H1 (cell line): ENCODE results near the gene ELFN1. TPM values are rescaled to one million over a fixed set of nuclear protein-coding genes. Genes with fewer than 3 reads are reported as not detected.
A peak's percentile ranks its signal among the peaks of the same experiment; 100 is the strongest.

ENCODE experiments used
- CTCF ChIA-PET: fragments of 300-600 bp; sonication (Branson Sonifier 250); formaldehyde crosslinking; loops from one replicate; lab custom pipeline; 2021; ENCODE audit not compliant: partially characterized antibody; lab: Charles Lee
- POLR2A ChIA-PET: fragments of 300-600 bp; sonication (Branson Sonifier 250); formaldehyde crosslinking; loops from one replicate; lab custom pipeline; 2021; ENCODE audit warnings: inconsistent platforms; ENCODE audit not compliant: partially characterized antibody; lab: Charles Lee
- DNase-seq, 2 experiments: peaks; one replicate each; pipeline versions ENCODE4 v3.0.0 to v3.0.0-alpha.2; 2010 to 2022; ENCODE audit warnings: low spot score in 2 of 2, low read depth in 1 of 2, mixed read lengths in 1 of 2
- FAIRE-seq: peaks from 2 replicates; lab custom pipeline; 2011; peaks lifted over from hg19 to GRCh38; lab: Jason Lieb, UNC
- H2AFZ ChIP-seq: 2 replicates; pipeline ENCODE4 v1.8.1; 2012; ENCODE audit warnings: low read length, inconsistent platforms
- H2AK5ac ChIP-seq: 2 replicates; pipeline ENCODE4 v1.6.1; 2013; ENCODE audit warnings: low read depth, low read length
- H2BK120ac ChIP-seq: replicated peaks from 2 replicates; pipeline ENCODE3; 2013; ENCODE audit warnings: low read depth, low read length, inconsistent platforms
- H2BK12ac ChIP-seq: 2 replicates; pipeline ENCODE4 v1.6.1; 2013; ENCODE audit warnings: low read depth, low read length
- H2BK15ac ChIP-seq: 2 replicates; pipeline ENCODE4 v1.6.1; 2013; ENCODE audit warnings: low read length
- H2BK20ac ChIP-seq: 2 replicates; pipeline ENCODE4 v1.6.1; 2013; ENCODE audit warnings: low read length
- H2BK5ac ChIP-seq: 2 replicates; pipeline ENCODE4 v1.6.1; 2013; ENCODE audit warnings: low read depth, low read length
- H3K14ac ChIP-seq: 2 replicates; pipeline ENCODE4 v1.6.1; 2013; ENCODE audit warnings: inconsistent platforms; ENCODE audit not compliant: insufficient read length
- H3K18ac ChIP-seq: 2 replicates; pipeline ENCODE4 v1.6.1; 2013; ENCODE audit warnings: low read length; ENCODE audit errors: extremely low read depth
- H3K23ac ChIP-seq: 2 replicates; pipeline ENCODE4 v1.6.1; 2013; ENCODE audit warnings: inconsistent platforms; ENCODE audit not compliant: insufficient read length
- H3K23me2 ChIP-seq: 2 replicates; pipeline ENCODE4 v1.6.1; 2013; ENCODE audit warnings: low read depth, low read length
- H3K27ac ChIP-seq: 2 replicates; pipeline ENCODE4 v1.6.1; 2011; ENCODE audit warnings: low read depth, low read length, inconsistent platforms
- H3K27me3 ChIP-seq, 4 experiments: replicated peaks in 1 of 4; 1 replicate in 1 of 4; 2 replicates in 3 of 4; pipeline versions ENCODE4 v1.6.1 to v1.8.1; 2011 to 2013; ENCODE audit warnings: low read length in 3 of 4, mild to moderate bottlenecking in 3 of 4, inconsistent platforms in 2 of 4, mixed read lengths in 2 of 4, moderate library complexity in 1 of 4; ENCODE audit not compliant: control insufficient read depth in 3 of 4, insufficient read depth in 3 of 4; ENCODE audit errors: extremely low read depth in 1 of 4
- H3K36me3 ChIP-seq, 4 experiments: 2 replicates each; pipeline versions ENCODE4 v1.6.1 to v1.8.1; 2011 to 2013; ENCODE audit warnings: mild to moderate bottlenecking in 4 of 4, low read length in 3 of 4, moderate library complexity in 2 of 4, control low read depth in 1 of 4, inconsistent platforms in 1 of 4; ENCODE audit not compliant: insufficient read depth in 4 of 4, control insufficient read depth in 2 of 4
- H3K4ac ChIP-seq: replicated peaks from 2 replicates; pipeline ENCODE3; 2013; ENCODE audit warnings: low read length, low read depth, mixed read lengths, inconsistent platforms; ENCODE audit not compliant: insufficient read length
- H3K4me1 ChIP-seq, 4 experiments: replicated peaks in 1 of 4; 1 replicate in 1 of 4; 2 replicates in 3 of 4; pipeline versions ENCODE4 v1.6.1 to v1.8.1; 2011 to 2013; ENCODE audit warnings: low read length in 3 of 4, inconsistent platforms in 2 of 4, mixed read lengths in 1 of 4; ENCODE audit not compliant: insufficient read depth in 4 of 4, control insufficient read depth in 3 of 4
- H3K4me2 ChIP-seq, 2 experiments: 2 replicates each; pipeline versions ENCODE4 v1.6.1 to v1.8.1; 2011 to 2013; ENCODE audit warnings: low read depth in 2 of 2, low read length in 2 of 2, control low read depth in 1 of 2, inconsistent platforms in 1 of 2, mild to moderate bottlenecking in 1 of 2; ENCODE audit not compliant: insufficient read depth in 1 of 2
- H3K4me3 ChIP-seq, 4 experiments: fragments of 200-600, 300-600 bp in 1 of 4; sonication (generic), shearing (Covaris generic), sonication (Bioruptor Twin) in 1 of 4; 2 replicates each; pipeline versions ENCODE4 v1.5.1 to v1.8.1; 2011 to 2016; ENCODE audit warnings: low read length in 4 of 4, low read depth in 3 of 4, control low read depth in 2 of 4, inconsistent platforms in 2 of 4, mild to moderate bottlenecking in 2 of 4, mixed read lengths in 1 of 4, moderate library complexity in 1 of 4; ENCODE audit not compliant: insufficient read depth in 2 of 4; ENCODE audit errors: extremely low read depth in 1 of 4
- H3K56ac ChIP-seq: replicated peaks from 2 replicates; pipeline ENCODE3; 2013; ENCODE audit warnings: low read depth, mild to moderate bottlenecking, mixed read lengths, low read length, inconsistent platforms; ENCODE audit not compliant: insufficient read length
- H3K79me1 ChIP-seq: 2 replicates; pipeline ENCODE4 v1.6.1; 2013; ENCODE audit warnings: low read depth, low read length, control low read depth
- H3K79me2 ChIP-seq, 2 experiments: 2 replicates each; pipeline versions ENCODE4 v1.6.1 to v1.8.1; 2012 to 2013; ENCODE audit warnings: low read length in 2 of 2, mild to moderate bottlenecking in 2 of 2, inconsistent platforms in 1 of 2; ENCODE audit not compliant: insufficient read depth in 2 of 2, control insufficient read depth in 1 of 2
- H3K9ac ChIP-seq, 4 experiments: replicated peaks in 1 of 4; 1 replicate in 1 of 4; 2 replicates in 3 of 4; pipeline versions ENCODE4 v1.6.1 to v1.8.1; 2011 to 2013; ENCODE audit warnings: low read depth in 3 of 4, low read length in 3 of 4, control low read depth in 2 of 4, mild to moderate bottlenecking in 2 of 4, moderate library complexity in 2 of 4, inconsistent platforms in 1 of 4; ENCODE audit errors: extremely low read depth in 1 of 4
- H3K9me3 ChIP-seq, 2 experiments: 2 replicates each; pipeline versions ENCODE4 v1.6.1 to v1.8.1; 2012 to 2013; ENCODE audit warnings: mild to moderate bottlenecking in 2 of 2, moderate library complexity in 2 of 2, control low read depth in 1 of 2, inconsistent platforms in 1 of 2, low read depth in 1 of 2, low read length in 1 of 2, mixed read lengths in 1 of 2; ENCODE audit not compliant: insufficient read depth in 2 of 2
- H4K20me1 ChIP-seq, 2 experiments: replicated peaks in 1 of 2; 2 replicates each; pipeline versions ENCODE3 to v1.8.1; 2011 to 2013; ENCODE audit warnings: inconsistent platforms in 2 of 2, low read length in 2 of 2, mild to moderate bottlenecking in 1 of 2; ENCODE audit not compliant: insufficient read depth in 2 of 2, control insufficient read depth in 1 of 2
- H4K5ac ChIP-seq: 2 replicates; pipeline ENCODE4 v1.6.1; 2013; ENCODE audit warnings: low read length, low read depth, mixed read lengths, inconsistent platforms; ENCODE audit not compliant: insufficient read length
- H4K8ac ChIP-seq: 2 replicates; pipeline ENCODE4 v1.8.0; 2013; ENCODE audit warnings: mild to moderate bottlenecking, moderate library complexity, low read length, inconsistent platforms; ENCODE audit not compliant: insufficient read depth; ENCODE audit errors: extremely low read depth
- H4K91ac ChIP-seq: replicated peaks from 2 replicates; pipeline ENCODE3; 2013; ENCODE audit warnings: low read length, mixed read lengths, inconsistent platforms; ENCODE audit not compliant: insufficient read length
- KDM1A ChIP-seq: fragments of 200-600, 300-600 bp; sonication (generic); IDR thresholded peaks from 2 replicates; pipeline ENCODE4 v1.7.1; 2016; ENCODE audit warnings: mild to moderate bottlenecking, low read length, borderline replicate concordance
- WGBS, 2 experiments: shearing (Covaris generic) in 1 of 2; methylation state at CpG; one replicate each; pipeline versions ENCODE4 v1.1.6 to v1.1.7; 2013 to 2015; ENCODE audit warnings: low lambda C conversion rate in 2 of 2, mixed read lengths in 2 of 2, inconsistent platforms in 1 of 2, low coverage in 1 of 2, missing lambda C conversion rate in 1 of 2; ENCODE audit not compliant: insufficient replicate concordance in 2 of 2, insufficient coverage in 1 of 2, insufficient read length in 1 of 2; ENCODE audit errors: extremely low coverage in 1 of 2, missing lambda C conversion rate in 1 of 2; 5-methylcytosine and 5-hydroxymethylcytosine counted together
- polyA plus RNA-seq, 7 experiments: library from polyadenylated mRNA; depleted of rRNA in 3 of 7; stranded (reverse) in 5 of 7; unstranded in 2 of 7; fragments of >200 nt in 5 of 7; fragments of 200-250 nt in 2 of 7; gene quantifications; 1 replicate in 5 of 7; 2 replicates in 1 of 7; 4 replicates in 1 of 7; pipeline versions ENCODE4 v1.2.1 to v1.2.3, GENCODE V29; 2011 to 2013; ENCODE audit warnings: missing spikeins in 2 of 7, mixed read lengths in 2 of 7
- total RNA-seq: library from RNA; stranded (reverse); fragmentation: NEBNext Ultra II Directional; extraction: Animal tissue kit (Norgen Biotek cat#: 25700); gene quantifications from 2 replicates; pipeline ENCODE4 v1.2.1, GENCODE V29; 2021
- TF ChIP-seq, protein P1 (sequence below): IDR thresholded peaks from 2 replicates; pipeline ENCODE4 v1.6.1; 2012; ENCODE audit warnings: inconsistent platforms

The ELFN1 gene
- total and polyA plus RNA-seq, 2 of the 8 experiments (the other 6 are each of a cell fraction or from before 2014, with no cell fraction given) = 2.0 to 4.5 TPM

- 0 out of 2 replicates have a peak overlapping the region, but pooled peaks have one; percentile 45 for H2AK5ac ChIP-seq
- TF ChIP-seq, protein P1, sequence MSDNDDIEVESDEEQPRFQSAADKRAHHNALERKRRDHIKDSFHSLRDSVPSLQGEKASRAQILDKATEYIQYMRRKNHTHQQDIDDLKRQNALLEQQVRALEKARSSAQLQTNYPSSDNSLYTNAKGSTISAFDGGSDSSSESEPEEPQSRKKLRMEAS = no peak
- no peak for TF ChIP-seq KDM1A
- TF ChIP-seq, all 59 proteins: peak for 0
- ChIA-PET CTCF (interaction anchor here (1.8 kb wide), 1 partner anchor 14 kb away, joined by 4 read pairs; no protein-coding TSS in a partner anchor), POLR2A (interaction anchor here (0.7 kb wide), 1 partner anchor 74 kb away, joined by 3 read pairs; no protein-coding TSS in a partner anchor)
- no peak for FAIRE-seq
- Histone ChIP-seq H2BK5ac (0 out of 2 replicates have a peak overlapping the region, but pooled peaks have one; percentile 18), H3K23ac (no peak overlapping the region), H3K18ac (peak overlapping the region; percentile 32; the same call in 1 of the 2 replicates), H3K27ac (no peak overlapping the region), H2BK12ac (no peak overlapping the region), H3K14ac (no peak overlapping the region), H3K4me2 (no peak overlapping the region; a peak in 1 of 4 replicates), H2BK15ac (no peak overlapping the region), H3K23me2 (no peaks in the 10 kb centered on the region), H3K4me1 (peaks cover 0 to 31% (median 26%) of the 10 kb centered on the region in 4 experiments; a peak in 6 of 7 replicates), H3K9ac (no peak overlapping the region), H3K36me3 (no peaks in the 10 kb centered on the region), H2BK120ac (no peak overlapping the region), H3K27me3 (no peaks in the 10 kb centered on the region), H3K79me1 (no peaks in the 10 kb centered on the region), H4K5ac (no peak overlapping the region), H4K8ac (no peak overlapping the region), H4K20me1 (no peaks in the 10 kb centered on the region), H3K4ac (no peak overlapping the region), H3K56ac (no peak overlapping the region), H3K9me3 (no peaks in the 10 kb centered on the region), H3K4me3 (no peak overlapping the region), H3K79me2 (no peaks in the 10 kb centered on the region), H2BK20ac (no peak overlapping the region), H2AFZ (no peak overlapping the region), H4K91ac (peak overlapping the region; percentile 13)
- DNase-seq = no peak
- 96% methylated on average over 5 of the region's 5 CpGs; no CpG with 5 or more reads in 1 of the 2 experiments for WGBS, 2 experiments
These were observed 45.2 kb downstream of the ELFN1 start for GRCh38 chr7:1715331-1715625.
